GM12875 (cell line): ENCODE data around the gene DAPK1.

Experiments used
- H3K4me3 ChIP-seq: one replicate; pipeline ENCODE4 v1.5.1; 2011; ENCODE audit warnings: low read depth, low read length, control low read depth
- TF ChIP-seq, protein P1 (sequence below): IDR thresholded peaks from 2 replicates; pipeline ENCODE4 v1.5.1; 2011; ENCODE audit warnings: low read depth, mild to moderate bottlenecking, control low read depth, inconsistent platforms, low read length, moderate library complexity, borderline replicate concordance; ENCODE audit not compliant: insufficient read depth

Gene DAPK1

DNA sequence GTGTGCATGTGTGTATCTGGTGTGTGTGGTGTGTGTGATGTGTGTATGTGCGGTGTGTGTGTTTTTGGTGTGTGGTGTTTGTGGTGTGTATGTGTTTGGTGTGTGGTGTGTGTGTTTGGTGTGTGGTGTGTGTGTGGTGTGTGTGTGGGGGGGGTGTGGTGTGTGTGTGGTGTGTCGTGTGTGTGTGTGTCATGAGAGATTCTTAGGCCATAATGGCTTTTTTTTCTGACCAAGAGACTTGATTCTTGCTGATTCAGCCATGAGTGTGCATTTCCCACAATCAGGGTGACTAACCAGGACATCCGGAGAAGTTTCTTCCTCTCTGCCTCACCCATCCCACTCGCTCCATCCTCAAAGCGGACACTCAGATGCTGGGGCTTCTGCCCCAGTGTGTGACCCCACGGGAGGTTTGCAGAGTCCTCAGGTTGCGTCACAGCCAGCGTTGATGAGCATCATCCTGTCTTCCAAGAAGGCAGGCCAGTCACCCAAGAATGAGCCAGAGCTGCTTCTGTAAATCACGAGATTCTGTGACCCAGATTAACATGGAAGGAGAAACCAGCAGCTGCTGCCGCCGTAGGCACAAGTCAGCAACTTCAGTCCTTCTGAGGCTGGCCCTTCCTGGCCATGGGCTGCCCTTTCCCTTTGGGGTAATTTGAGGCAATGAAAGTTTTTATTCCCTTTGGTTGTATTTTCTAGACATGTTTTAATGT, 215.8 kb downstream of the DAPK1 start:
- no peak overlapping the region for H3K4me3 ChIP-seq

DNA sequence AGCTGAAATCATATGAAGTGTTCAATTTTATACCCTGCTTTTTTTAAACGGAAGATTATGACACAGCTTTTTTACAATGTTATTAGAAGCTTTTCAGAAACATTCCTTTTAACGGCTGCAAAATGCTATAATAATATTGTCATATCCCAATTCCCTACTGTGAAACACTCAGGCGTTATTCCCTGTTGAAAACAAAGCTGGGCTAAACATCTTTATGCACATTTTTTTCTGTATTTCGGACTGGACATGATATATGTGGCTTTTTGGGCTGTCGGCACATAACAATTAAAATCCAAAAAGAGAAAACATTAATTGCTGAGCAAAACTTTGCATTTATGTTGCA, 216.3 kb downstream of the DAPK1 start:
- TF ChIP-seq, protein P1, sequence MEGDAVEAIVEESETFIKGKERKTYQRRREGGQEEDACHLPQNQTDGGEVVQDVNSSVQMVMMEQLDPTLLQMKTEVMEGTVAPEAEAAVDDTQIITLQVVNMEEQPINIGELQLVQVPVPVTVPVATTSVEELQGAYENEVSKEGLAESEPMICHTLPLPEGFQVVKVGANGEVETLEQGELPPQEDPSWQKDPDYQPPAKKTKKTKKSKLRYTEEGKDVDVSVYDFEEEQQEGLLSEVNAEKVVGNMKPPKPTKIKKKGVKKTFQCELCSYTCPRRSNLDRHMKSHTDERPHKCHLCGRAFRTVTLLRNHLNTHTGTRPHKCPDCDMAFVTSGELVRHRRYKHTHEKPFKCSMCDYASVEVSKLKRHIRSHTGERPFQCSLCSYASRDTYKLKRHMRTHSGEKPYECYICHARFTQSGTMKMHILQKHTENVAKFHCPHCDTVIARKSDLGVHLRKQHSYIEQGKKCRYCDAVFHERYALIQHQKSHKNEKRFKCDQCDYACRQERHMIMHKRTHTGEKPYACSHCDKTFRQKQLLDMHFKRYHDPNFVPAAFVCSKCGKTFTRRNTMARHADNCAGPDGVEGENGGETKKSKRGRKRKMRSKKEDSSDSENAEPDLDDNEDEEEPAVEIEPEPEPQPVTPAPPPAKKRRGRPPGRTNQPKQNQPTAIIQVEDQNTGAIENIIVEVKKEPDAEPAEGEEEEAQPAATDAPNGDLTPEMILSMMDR, result no peak
- no peak overlapping the region for H3K4me3 ChIP-seq

More for the DNA sequence above, 215.8 kb downstream of the DAPK1 start:
- TF ChIP-seq, protein P1, result no peak

DNA sequence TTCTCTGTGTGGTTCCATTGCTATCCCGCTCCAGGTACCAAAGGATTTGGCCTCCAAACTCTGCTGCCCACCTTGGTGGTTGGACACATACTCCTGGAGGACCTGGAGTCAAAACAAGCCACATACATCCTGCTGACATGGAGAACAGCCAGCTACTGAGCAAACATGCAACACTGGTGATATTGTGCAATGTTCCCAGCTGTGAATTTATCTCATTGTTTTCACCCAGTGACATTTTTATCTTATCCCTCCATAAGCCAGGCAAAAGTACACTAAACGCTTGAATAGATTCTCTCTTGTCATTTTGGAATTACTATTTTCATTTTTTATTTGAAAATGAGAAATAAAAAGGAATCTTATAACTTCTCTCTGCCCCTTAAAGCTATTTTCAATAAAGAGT, 217.2 kb downstream of the DAPK1 start:
- TF ChIP-seq, protein P1, result no peak
- no peak overlapping the region for H3K4me3 ChIP-seq

DNA sequence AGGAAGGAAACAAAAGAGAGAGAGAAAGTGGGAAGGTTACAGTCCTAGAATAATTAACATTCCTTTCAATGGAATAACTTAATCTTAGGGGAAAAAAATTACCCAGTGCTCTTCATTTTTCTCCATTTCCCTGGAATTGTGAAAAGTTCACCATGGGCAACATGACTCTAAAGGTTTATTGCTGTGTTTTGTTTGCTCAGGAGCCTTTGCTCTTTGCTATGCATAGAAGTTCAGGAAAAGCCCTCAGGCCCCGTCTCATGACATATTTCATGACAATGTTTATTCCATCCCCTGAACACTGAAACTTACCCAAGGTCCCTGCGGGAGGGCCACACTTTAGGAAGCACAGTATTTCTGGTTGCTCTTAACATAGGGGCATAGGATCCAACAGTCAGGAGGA, 218.5 kb downstream of the DAPK1 start:
- TF ChIP-seq, protein P1, result no peak
- no peak overlapping the region for H3K4me3 ChIP-seq

DNA sequence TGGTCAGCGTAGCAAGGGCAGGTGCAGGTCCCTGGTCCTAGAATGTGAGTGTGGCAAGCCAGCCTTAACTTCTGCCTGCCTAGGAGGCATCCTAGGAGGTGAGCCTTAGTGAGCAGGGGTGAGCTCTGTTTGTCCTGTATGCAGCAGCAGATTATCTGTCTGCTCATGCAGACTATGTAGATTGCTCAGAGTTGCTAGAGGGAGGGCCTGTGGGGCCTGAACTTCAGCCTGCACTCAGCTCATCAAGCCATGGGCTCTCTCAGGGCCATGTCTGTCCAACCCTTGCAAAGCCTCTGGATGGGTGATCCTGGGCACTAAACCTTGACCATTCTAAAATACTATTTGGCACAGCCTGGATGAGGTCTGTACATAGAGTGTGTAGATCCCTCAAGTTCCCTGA, 219.8 kb downstream of the DAPK1 start:
- TF ChIP-seq, protein P1, result no peak
- H3K4me3 ChIP-seq, result no peak overlapping the region

DNA sequence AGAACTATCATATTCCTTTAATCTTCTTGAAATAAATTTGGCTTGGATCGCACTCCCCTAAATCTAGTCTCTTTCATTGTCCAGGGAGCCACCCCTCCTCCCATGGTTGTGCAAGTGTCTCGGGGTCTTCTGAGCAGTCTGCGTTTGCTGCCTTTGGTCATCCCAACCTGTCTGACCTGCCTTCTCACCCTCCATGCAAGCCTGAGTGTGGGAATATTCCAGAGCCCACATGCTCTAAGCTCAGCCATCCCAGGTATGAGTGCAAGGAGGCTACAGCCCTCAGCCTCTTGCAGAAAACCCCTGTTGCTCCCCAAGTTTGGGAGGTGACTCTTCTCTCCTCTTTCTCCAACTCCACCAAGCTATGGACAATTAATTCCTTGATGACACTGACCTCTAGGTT, 220.6 kb downstream of the DAPK1 start:
- TF ChIP-seq, protein P1, result no peak

DNA sequence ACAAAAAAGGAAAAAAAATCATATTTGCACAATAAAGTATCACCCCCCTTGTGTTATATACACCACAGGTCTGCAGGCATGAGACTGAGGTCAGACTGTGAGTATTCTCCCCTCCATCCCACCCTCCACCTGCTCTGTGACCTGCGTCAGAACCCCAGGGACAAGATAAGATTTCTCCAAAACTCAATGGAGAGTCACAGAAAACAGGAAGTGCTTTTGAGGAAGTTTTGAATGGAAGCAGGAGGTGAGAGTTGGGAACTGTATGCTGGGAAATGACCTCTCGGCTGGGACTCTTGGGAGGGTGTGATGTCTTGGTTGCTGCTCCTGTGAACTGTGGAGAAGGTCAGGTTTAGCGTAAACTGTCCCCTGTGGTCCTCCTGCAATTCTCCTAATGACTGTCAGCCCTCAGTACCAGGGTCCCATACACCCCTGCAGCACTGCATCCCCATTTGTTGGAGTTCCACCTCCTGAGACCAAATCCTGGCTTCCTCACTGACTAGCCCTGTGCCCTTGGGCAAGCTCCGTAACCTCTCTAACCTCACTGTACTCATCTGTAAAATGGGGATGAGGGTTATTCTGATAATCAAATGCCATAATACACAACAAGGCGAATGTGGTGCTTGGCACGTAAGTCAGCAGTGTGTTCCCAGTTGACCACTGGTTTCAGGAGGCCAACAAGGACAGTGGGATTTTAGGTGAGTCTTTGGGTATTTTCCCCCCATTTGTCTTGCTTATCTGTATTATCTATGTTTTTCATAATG, 221.4 kb downstream of the DAPK1 start:
- H3K4me3 ChIP-seq, result no peak overlapping the region
- TF ChIP-seq, protein P1, result no peak

More for the DNA sequence above, 220.6 kb downstream of the DAPK1 start:
- H3K4me3 ChIP-seq, result no peak overlapping the region
